ENCODE data around the gene BANP. TPM values are rescaled to one million over a fixed set of nuclear protein-coding genes. Genes with fewer than 3 reads are reported as not detected.
"Not testable (repeated sequence)": the region's sequence is repeated elsewhere in the genome, so short reads cannot be mapped to it uniquely, and the experiment has no call there.

BANP gene
- total RNA-seq, 1 donor from 2014 or later: 23.3 TPM

- no peak for DNase-seq
These were observed 17.3 kb downstream of the BANP start for GRCh38 chr16:87968541-87968940.

GRCh38 chr16:87970186-87970585 is 19.0 kb downstream of the BANP start:
- DNase-seq: no peak

GRCh38 chr16:87971933-87972332 is 20.7 kb downstream of the BANP start:
- no peak for DNase-seq

- DNase-seq: no peak
These were observed 22.5 kb downstream of the BANP start for GRCh38 chr16:87973717-87974116.

GRCh38 chr16:87974178-87974577 is 22.9 kb downstream of the BANP start:
- no peak for DNase-seq

- no peak for DNase-seq
These were observed 25.4 kb downstream of the BANP start for GRCh38 chr16:87976665-87977064.

- no peak for DNase-seq
These were observed 26.9 kb downstream of the BANP start for GRCh38 chr16:87978127-87978526.

GRCh38 chr16:87979352-87979751 is 28.1 kb downstream of the BANP start:
- no peak for DNase-seq

- not testable (repeated sequence) for DNase-seq
These were observed 28.8 kb downstream of the BANP start for GRCh38 chr16:87979911-87980630.

GRCh38 chr16:87981376-87981775 is 30.1 kb downstream of the BANP start:
- DNase-seq: not testable (repeated sequence)

GRCh38 chr16:87982581-87983041 is 31.4 kb downstream of the BANP start:
- no peak for DNase-seq

GRCh38 chr16:87983072-87983736 is 32.0 kb downstream of the BANP start:
- not testable (repeated sequence) for DNase-seq

- not testable (repeated sequence) for DNase-seq
These were observed 32.5 kb downstream of the BANP start for GRCh38 chr16:87983737-87984097.

- not testable (repeated sequence) for DNase-seq
These were observed 32.9 kb downstream of the BANP start for GRCh38 chr16:87984180-87984579.

GRCh38 chr16:87984632-87985267 is 33.5 kb downstream of the BANP start:
- no peak for DNase-seq

GRCh38 chr16:87985493-87985892 is 34.3 kb downstream of the BANP start:
- not testable (repeated sequence) for DNase-seq

- not testable (repeated sequence) for DNase-seq
These were observed 35.2 kb downstream of the BANP start for GRCh38 chr16:87986361-87986849.

GRCh38 chr16:87988596-87988995 is 37.4 kb downstream of the BANP start:
- DNase-seq: not testable (repeated sequence)

GRCh38 chr16:87990254-87990653 is 39.0 kb downstream of the BANP start:
- not testable (repeated sequence) for DNase-seq

- DNase-seq: not testable (repeated sequence)
These were observed 40.9 kb downstream of the BANP start for GRCh38 chr16:87992142-87992541.

GRCh38 chr16:87993901-87994300 is 42.7 kb downstream of the BANP start:
- no peak for DNase-seq

- DNase-seq: no peak
These were observed 44.4 kb downstream of the BANP start for GRCh38 chr16:87995644-87996043.
